ENCODE data around the gene RABGAP1L. TPM values are rescaled to one million over a fixed set of nuclear protein-coding genes. Genes with fewer than 3 reads are reported as not detected.

The RABGAP1L gene
- total and polyA plus RNA-seq, 4 donors, result 4.8 to 53.5 (median 18.8) TPM

DNA sequence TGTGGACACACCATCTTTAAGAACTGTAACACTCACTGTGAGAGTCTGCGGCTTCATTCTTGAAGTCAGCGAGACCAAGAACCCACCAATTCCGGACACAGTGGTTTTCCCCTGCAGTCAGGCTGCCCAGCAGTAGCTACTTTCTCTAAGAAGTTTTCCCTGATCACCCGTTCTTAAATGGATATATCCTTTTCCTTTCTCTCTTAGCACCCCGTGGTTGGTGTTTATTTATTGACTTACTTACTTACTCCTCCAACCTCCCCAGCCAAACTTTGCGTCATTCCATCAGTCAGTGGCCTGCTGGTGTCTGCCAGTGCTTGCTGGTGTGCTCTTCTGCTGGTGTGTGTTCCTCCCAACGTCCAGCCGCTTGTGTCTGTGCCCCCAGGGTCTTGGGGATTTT is 553.2 kb downstream of the RABGAP1L start:
- 95% methylated on average over 8 of the region's 8 CpGs for WGBS
- TF ChIP-seq TAF1 (conservative IDR thresholded peaks at IDR 0.05) (no peak), JUND (IDR thresholded peaks at IDR 0.05) (no peak), HNF4G (IDR thresholded peaks at IDR 0.05) (no peak), CTCF (IDR thresholded peaks at IDR 0.05; ENCODE audit: low read depth, low read length, missing input control) (no peak)

GRCh38 chr1:174713796-174714195 is 554.5 kb downstream of the RABGAP1L start:
- Histone ChIP-seq H3K27ac (ENCODE audit: low read depth in 1 of 2, low read length in 2 of 2) (no peak overlapping the region), H3K36me3 (ENCODE audit: control insufficient read depth in 4 of 4, insufficient read depth in 3 of 4, low read depth in 1 of 4, low read length in 3 of 4) (no peaks in the 10 kb centered on the region), H3K4me1 (ENCODE audit: control insufficient read depth in 4 of 4, insufficient read depth in 4 of 4, low read length in 3 of 4) (peaks cover 0 to 5% (median 1%) of the 10 kb centered on the region in 4 donors), H3K9me3 (ENCODE audit: control insufficient read depth in 4 of 4, low read length in 3 of 4) (no peaks in the 10 kb centered on the region), H3K4me3 (ENCODE audit: low read depth in 1 of 3, low read length in 3 of 3) (no peak overlapping the region), H3K27me3 (ENCODE audit: control insufficient read depth in 4 of 4, insufficient read depth in 4 of 4, low read length in 3 of 4) (no peaks in the 10 kb centered on the region), H3K9ac (ENCODE audit: low read depth in 1 of 2, low read length in 2 of 2) (no peak overlapping the region)
- peak in 1 of 2 donors; percentile 7 for TF ChIP-seq HNF4A (conservative IDR thresholded peaks at IDR 0.05)
- no peak for TF ChIP-seq RXRA (IDR thresholded peaks at IDR 0.05)
- WGBS, result 33% methylated on average over 1 of the region's 1 CpG
- DNase-seq (ENCODE audit: low spot score), result no peak

More for the DNA sequence above, 553.2 kb downstream of the RABGAP1L start:
- H3K9me3 ChIP-seq (ENCODE audit: control insufficient read depth in 4 of 4, low read length in 3 of 4), result no peaks in the 10 kb centered on the region
- H3K4me3 ChIP-seq (ENCODE audit: low read depth in 1 of 3, low read length in 3 of 3), result no peak overlapping the region
- H3K4me1 ChIP-seq (ENCODE audit: control insufficient read depth in 4 of 4, insufficient read depth in 4 of 4, low read length in 3 of 4), result peaks cover 0 to 2% (median 0%) of the 10 kb centered on the region in 4 donors
- H3K27ac ChIP-seq (ENCODE audit: low read depth in 1 of 2, low read length in 2 of 2), result no peak overlapping the region
- no peak overlapping the region for H3K9ac ChIP-seq (ENCODE audit: low read depth in 1 of 2, low read length in 2 of 2)
- DNase-seq (ENCODE audit: low spot score), result no peak
- no peaks in the 10 kb centered on the region for H3K27me3 ChIP-seq (ENCODE audit: control insufficient read depth in 4 of 4, insufficient read depth in 4 of 4, low read length in 3 of 4)
- H3K36me3 ChIP-seq (ENCODE audit: control insufficient read depth in 4 of 4, insufficient read depth in 3 of 4, low read depth in 1 of 4, low read length in 3 of 4), result no peaks in the 10 kb centered on the region

DNA sequence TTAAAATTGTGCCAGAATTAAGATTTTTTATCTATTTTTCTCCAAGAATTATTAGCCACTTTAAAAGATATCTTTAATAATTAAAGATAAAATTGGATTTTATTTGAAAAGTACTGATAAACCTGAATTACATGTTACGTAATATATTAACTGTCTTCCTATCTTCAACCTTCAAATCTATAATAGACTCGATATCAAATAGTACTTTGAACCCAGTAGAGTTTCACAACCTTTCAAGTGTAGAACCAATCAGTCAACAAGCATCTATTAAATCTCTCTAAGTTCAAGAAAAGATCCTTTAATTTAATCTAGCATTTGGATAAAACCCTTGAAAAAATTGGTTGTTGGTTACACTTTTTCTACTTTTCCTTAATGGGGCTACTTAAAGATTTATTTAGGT is 559.9 kb downstream of the RABGAP1L start:
- TF ChIP-seq GABPA (IDR thresholded peaks at IDR 0.05 in 1 of 2, conservative IDR thresholded peaks at IDR 0.05 in 1 of 2) (no peak), TAF1 (conservative IDR thresholded peaks at IDR 0.05) (no peak), HNF4A (conservative IDR thresholded peaks at IDR 0.05) (peak; percentile 89), CTCF (IDR thresholded peaks at IDR 0.05; ENCODE audit: low read depth, low read length, missing input control) (no peak), EGR1 (IDR thresholded peaks at IDR 0.05; ENCODE audit: low read depth in 2 of 2) (no peak), RXRA (IDR thresholded peaks at IDR 0.05) (peak; percentile 10 to 41), SP1 (IDR thresholded peaks at IDR 0.05) (no peak), RAD21 (IDR thresholded peaks at IDR 0.05) (peak in 1 of 2 donors; percentile 5), JUND (IDR thresholded peaks at IDR 0.05) (peak in 1 of 2 donors; percentile 30), FOXA2 (IDR thresholded peaks at IDR 0.05) (peak; percentile 50), HNF4G (IDR thresholded peaks at IDR 0.05) (peak; percentile 61), ATF3 (IDR thresholded peaks at IDR 0.05) (no peak), NR2F2 (IDR thresholded peaks at IDR 0.05) (no peak), YY1 (IDR thresholded peaks at IDR 0.05) (no peak), MAX (IDR thresholded peaks at IDR 0.05) (no peak), FOXA1 (IDR thresholded peaks at IDR 0.05) (no peak)
- TF ChIP-seq, protein P1, sequence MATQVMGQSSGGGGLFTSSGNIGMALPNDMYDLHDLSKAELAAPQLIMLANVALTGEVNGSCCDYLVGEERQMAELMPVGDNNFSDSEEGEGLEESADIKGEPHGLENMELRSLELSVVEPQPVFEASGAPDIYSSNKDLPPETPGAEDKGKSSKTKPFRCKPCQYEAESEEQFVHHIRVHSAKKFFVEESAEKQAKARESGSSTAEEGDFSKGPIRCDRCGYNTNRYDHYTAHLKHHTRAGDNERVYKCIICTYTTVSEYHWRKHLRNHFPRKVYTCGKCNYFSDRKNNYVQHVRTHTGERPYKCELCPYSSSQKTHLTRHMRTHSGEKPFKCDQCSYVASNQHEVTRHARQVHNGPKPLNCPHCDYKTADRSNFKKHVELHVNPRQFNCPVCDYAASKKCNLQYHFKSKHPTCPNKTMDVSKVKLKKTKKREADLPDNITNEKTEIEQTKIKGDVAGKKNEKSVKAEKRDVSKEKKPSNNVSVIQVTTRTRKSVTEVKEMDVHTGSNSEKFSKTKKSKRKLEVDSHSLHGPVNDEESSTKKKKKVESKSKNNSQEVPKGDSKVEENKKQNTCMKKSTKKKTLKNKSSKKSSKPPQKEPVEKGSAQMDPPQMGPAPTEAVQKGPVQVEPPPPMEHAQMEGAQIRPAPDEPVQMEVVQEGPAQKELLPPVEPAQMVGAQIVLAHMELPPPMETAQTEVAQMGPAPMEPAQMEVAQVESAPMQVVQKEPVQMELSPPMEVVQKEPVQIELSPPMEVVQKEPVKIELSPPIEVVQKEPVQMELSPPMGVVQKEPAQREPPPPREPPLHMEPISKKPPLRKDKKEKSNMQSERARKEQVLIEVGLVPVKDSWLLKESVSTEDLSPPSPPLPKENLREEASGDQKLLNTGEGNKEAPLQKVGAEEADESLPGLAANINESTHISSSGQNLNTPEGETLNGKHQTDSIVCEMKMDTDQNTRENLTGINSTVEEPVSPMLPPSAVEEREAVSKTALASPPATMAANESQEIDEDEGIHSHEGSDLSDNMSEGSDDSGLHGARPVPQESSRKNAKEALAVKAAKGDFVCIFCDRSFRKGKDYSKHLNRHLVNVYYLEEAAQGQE (IDR thresholded peaks at IDR 0.05), result no peak
- TF ChIP-seq, protein P2, sequence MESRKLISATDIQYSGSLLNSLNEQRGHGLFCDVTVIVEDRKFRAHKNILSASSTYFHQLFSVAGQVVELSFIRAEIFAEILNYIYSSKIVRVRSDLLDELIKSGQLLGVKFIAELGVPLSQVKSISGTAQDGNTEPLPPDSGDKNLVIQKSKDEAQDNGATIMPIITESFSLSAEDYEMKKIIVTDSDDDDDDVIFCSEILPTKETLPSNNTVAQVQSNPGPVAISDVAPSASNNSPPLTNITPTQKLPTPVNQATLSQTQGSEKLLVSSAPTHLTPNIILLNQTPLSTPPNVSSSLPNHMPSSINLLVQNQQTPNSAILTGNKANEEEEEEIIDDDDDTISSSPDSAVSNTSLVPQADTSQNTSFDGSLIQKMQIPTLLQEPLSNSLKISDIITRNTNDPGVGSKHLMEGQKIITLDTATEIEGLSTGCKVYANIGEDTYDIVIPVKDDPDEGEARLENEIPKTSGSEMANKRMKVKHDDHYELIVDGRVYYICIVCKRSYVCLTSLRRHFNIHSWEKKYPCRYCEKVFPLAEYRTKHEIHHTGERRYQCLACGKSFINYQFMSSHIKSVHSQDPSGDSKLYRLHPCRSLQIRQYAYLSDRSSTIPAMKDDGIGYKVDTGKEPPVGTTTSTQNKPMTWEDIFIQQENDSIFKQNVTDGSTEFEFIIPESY (IDR thresholded peaks at IDR 0.05), result peak; percentile 56

More for the DNA sequence above, 559.9 kb downstream of the RABGAP1L start:
- no peaks in the 10 kb centered on the region for H3K36me3 ChIP-seq (ENCODE audit: control insufficient read depth in 4 of 4, insufficient read depth in 3 of 4, low read depth in 1 of 4, low read length in 3 of 4)
- H3K9ac ChIP-seq (ENCODE audit: low read depth in 1 of 2, low read length in 2 of 2), result no peak overlapping the region
- peaks cover 0 to 10% (median 2%) of the 10 kb centered on the region in 4 donors for H3K4me1 ChIP-seq (ENCODE audit: control insufficient read depth in 4 of 4, insufficient read depth in 4 of 4, low read length in 3 of 4)
- no peaks in the 10 kb centered on the region for H3K9me3 ChIP-seq (ENCODE audit: control insufficient read depth in 4 of 4, low read length in 3 of 4)
- no peak overlapping the region for H3K4me3 ChIP-seq (ENCODE audit: low read depth in 1 of 3, low read length in 3 of 3)
- no peak for DNase-seq (ENCODE audit: low spot score)
- 36% methylated on average over 2 of the region's 2 CpGs for WGBS
- H3K27ac ChIP-seq (ENCODE audit: low read depth in 1 of 2, low read length in 2 of 2), result no peak overlapping the region
- no peaks in the 10 kb centered on the region for H3K27me3 ChIP-seq (ENCODE audit: control insufficient read depth in 4 of 4, insufficient read depth in 4 of 4, low read length in 3 of 4)

Measured in liver (tissue), 9 donors.